T-cell (primary cell): Measurements from ENCODE around the gene TWIST2. TPM values are rescaled to one million over a fixed set of nuclear protein-coding genes. Genes with fewer than 3 reads are reported as not detected.
A peak's percentile ranks its signal among the peaks of the same experiment; 100 is the strongest.

Experiments
- ATAC-seq, 4 experiments: fragments of 200-7000 bp in 3 of 4; fragments of 150-1000 bp in 1 of 4; cut with Tn5 transposase; replicated peaks in 1 of 4; 1 replicate in 3 of 4; 2 replicates in 1 of 4; pipeline ENCODE4 v1.10.0; 2021; ENCODE audit warnings: moderate library complexity in 3 of 4, mild to moderate bottlenecking in 2 of 4, moderate number of reproducible peaks in 1 of 4
- CTCF ChIA-PET, 2 donors: fragments of 300-600 bp; sonication (Branson Sonifier 250); formaldehyde crosslinking; loops; one replicate each; lab custom pipeline; 2022; ENCODE audit warnings: antibody characterized with exemption in 2 of 2; lab: Charles Lee
- POLR2A ChIA-PET, 2 donors: fragments of 300-600 bp; sonication (Branson Sonifier 250); formaldehyde crosslinking; loops; one replicate each; lab custom pipeline; 2022; ENCODE audit warnings: antibody characterized with exemption in 2 of 2; lab: Charles Lee
- DNase-seq, 35 experiments: peaks; one replicate each; pipeline versions ENCODE4 v3.0.0 to v3.0.0-alpha.2; 2013 to 2023
- H3K27ac ChIP-seq: one replicate; pipeline ENCODE4 v1.5.1; 2013; ENCODE audit warnings: low read length
- H3K27me3 ChIP-seq, 2 experiments: replicated peaks in 1 of 2; 1 replicate in 1 of 2; 2 replicates in 1 of 2; pipeline versions ENCODE4 v1.6.1 to v1.7.0; 2013; ENCODE audit warnings: low read length in 1 of 2, mixed read lengths in 1 of 2; ENCODE audit not compliant: control insufficient read depth in 2 of 2, insufficient read depth in 2 of 2; ENCODE audit errors: extremely low read depth in 1 of 2
- H3K36me3 ChIP-seq, 2 donors: 1 replicate in 1 of 2; 2 replicates in 1 of 2; pipeline versions ENCODE4 v1.6.1 to v1.7.0; 2013; ENCODE audit warnings: low read length in 1 of 2; ENCODE audit not compliant: control insufficient read depth in 2 of 2, insufficient read depth in 1 of 2; ENCODE audit errors: extremely low read depth in 1 of 2
- H3K4me1 ChIP-seq, 2 experiments: 1 replicate in 1 of 2; 2 replicates in 1 of 2; pipeline versions ENCODE4 v1.6.1 to v1.7.0; 2013; ENCODE audit warnings: low read length in 2 of 2, mixed read lengths in 1 of 2; ENCODE audit not compliant: insufficient read depth in 2 of 2, control insufficient read depth in 1 of 2; ENCODE audit errors: extremely low read depth in 1 of 2
- H3K4me3 ChIP-seq, 2 donors: 1 replicate in 1 of 2; 2 replicates in 1 of 2; pipeline versions ENCODE4 v1.5.1 to v1.7.0; 2013; ENCODE audit warnings: mild to moderate bottlenecking in 2 of 2, low read length in 1 of 2, moderate library complexity in 1 of 2; ENCODE audit not compliant: control insufficient read depth in 1 of 2; ENCODE audit errors: extremely low read depth in 1 of 2
- H3K9me3 ChIP-seq: 2 replicates; pipeline ENCODE4 v1.7.0; 2013
- H3K27ac Mint-ChIP-seq, 2 donors: one replicate each; pipeline ENCODE4 v1.8.0; 2020 to 2021; ENCODE audit warnings: mild to moderate bottlenecking in 2 of 2, mixed read lengths in 2 of 2
- H3K27me3 Mint-ChIP-seq, 2 donors: one replicate each; pipeline ENCODE4 v1.8.0; 2021 to 2022; ENCODE audit warnings: mixed read lengths in 2 of 2
- H3K36me3 Mint-ChIP-seq: one replicate; pipeline ENCODE4 v1.8.0; 2021; ENCODE audit warnings: mixed read lengths
- H3K4me1 Mint-ChIP-seq, 3 donors: one replicate each; pipeline ENCODE4 v1.8.0; 2020 to 2022; ENCODE audit warnings: mixed read lengths in 3 of 3, mild to moderate bottlenecking in 1 of 3
- H3K4me3 Mint-ChIP-seq, 3 donors: one replicate each; pipeline ENCODE4 v1.8.0; 2020 to 2022; ENCODE audit warnings: mild to moderate bottlenecking in 3 of 3, mixed read lengths in 3 of 3, moderate library complexity in 3 of 3
- H3K9me3 Mint-ChIP-seq, 3 donors: one replicate each; pipeline ENCODE4 v1.8.0; 2020 to 2022; ENCODE audit warnings: mixed read lengths in 3 of 3
- WGBS: methylation state at CpG from one replicate; pipeline ENCODE4 v1.1.5; 2013; ENCODE audit warnings: missing lambda C conversion rate; ENCODE audit not compliant: insufficient coverage; 5-methylcytosine and 5-hydroxymethylcytosine counted together
- total RNA-seq, 35 experiments: library from RNA in 6 of 35; stranded (reverse) in 6 of 35; fragments of 120-200 nt in 1 of 35; gene quantifications; one replicate each; pipeline versions ENCODE4 v1.2.1 to v1.2.4 and lab custom pipeline; 2013 to 2026

Gene TWIST2
- total RNA-seq, 5 donors from 2014 or later (not counting 1 experiment from before 2014, with no cell fraction given), result not detected

DNA sequence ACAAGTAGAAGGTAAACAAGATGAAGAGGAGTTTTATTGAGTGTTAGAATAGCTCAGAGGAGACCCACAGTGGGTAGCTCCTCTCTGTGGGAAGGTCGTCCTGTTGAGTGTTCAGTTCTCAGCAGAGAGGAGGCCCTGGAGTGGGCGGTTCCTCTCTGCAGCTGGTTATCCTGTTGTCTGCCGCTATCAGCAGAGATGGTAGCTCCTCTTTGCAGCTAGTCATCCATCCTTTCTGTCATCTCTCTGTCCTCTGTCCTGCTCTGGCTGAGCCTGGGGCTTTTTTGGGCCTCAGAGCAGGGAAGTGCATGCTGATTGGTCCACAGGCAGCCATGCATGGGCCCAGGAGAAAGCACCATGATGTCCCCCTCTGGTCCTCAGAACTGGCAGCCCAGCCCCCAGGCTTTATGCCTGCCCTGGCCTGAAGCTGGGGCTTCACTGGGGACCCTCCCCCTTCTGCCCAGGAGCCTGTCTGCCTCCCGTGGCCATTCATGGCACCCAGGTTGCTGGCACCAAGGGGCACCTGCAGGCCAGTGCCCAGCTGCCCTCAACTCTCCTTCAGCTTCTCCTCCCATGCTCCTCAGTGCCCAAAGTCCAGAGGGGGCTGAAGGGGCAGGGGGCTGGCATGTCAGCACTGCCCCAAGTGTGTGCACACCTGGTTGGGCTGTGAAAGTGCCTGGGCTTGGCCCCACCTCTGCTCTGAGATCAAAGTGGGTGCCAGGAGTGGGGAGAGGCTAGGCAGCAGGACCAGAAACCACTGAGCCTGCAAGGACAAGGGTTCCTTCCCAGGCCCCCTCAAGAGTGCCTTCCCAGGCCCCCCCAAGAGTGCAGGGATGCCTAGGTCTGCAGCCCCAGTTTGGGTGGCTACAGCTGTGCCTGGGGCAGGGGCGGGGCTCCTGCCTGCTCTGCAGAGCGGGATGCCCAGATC lies 98.7 kb downstream of the TWIST2 start:
- WGBS, result 82% methylated on average over 5 of the region's 6 CpGs
- peak in 1 of 35 experiments; percentile 13 for DNase-seq
- CTCF ChIA-PET, result no interaction called here

DNA sequence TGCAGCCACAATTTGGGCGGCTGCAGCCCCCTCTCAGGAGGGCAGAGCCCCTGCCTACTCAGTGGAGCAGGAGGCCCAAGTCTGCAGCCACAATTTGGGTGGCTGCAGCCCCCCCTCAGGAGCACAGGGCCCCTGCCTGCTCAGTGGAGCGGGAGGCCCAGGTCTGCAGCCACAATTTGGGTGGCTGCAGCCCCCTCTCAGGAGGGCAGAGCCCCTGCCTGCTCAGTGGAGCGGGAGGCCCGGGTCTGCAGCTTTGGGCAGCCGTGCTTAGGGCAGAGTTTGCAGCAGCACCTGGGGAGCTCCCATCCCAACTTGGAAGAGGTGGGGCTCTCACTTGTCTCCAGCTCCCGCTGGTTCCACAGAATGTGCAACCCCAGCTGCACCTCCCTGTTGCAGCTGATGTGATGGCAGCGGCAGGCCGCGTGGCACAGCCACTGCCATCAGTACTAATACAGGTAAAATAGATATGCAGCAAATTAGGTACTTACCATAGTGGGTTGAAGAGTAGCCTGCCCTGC lies 99.4 kb downstream of the TWIST2 start:
- H3K27ac Mint-ChIP-seq, result no peak overlapping the region
- H3K27me3 ChIP-seq, result peaks cover 0 to 25% of the 10 kb centered on the region in 2 experiments
- WGBS, result 80% methylated on average over 5 of the region's 9 CpGs
- ATAC-seq (no peak), DNase-seq (no peak)
- H3K27me3 Mint-ChIP-seq, result peaks cover 4 to 8% of the 10 kb centered on the region in 2 donors
- ChIA-PET CTCF (no interaction called here), POLR2A (no interaction called here)
- H3K36me3 ChIP-seq, result no peaks in the 10 kb centered on the region
- H3K4me3 Mint-ChIP-seq, result no peak overlapping the region
- H3K36me3 Mint-ChIP-seq, result no peaks in the 10 kb centered on the region
- no peak overlapping the region for H3K4me3 ChIP-seq
- H3K9me3 ChIP-seq, result no peaks in the 10 kb centered on the region
- no peak overlapping the region for H3K27ac ChIP-seq
- peaks cover 6 to 12% (median 11%) of the 10 kb centered on the region in 3 donors for H3K4me1 Mint-ChIP-seq
- no peaks in the 10 kb centered on the region for H3K9me3 Mint-ChIP-seq
- peaks cover 0 to 12% of the 10 kb centered on the region in 2 experiments for H3K4me1 ChIP-seq

More for the DNA sequence above, 98.7 kb downstream of the TWIST2 start:
- Histone ChIP-seq H3K27ac (no peak overlapping the region), H3K4me1 (peaks cover 0 to 12% of the 10 kb centered on the region in 2 experiments), H3K4me3 (no peak overlapping the region), H3K27me3 (peaks cover 0 to 25% of the 10 kb centered on the region in 2 experiments), H3K36me3 (no peaks in the 10 kb centered on the region), H3K9me3 (no peaks in the 10 kb centered on the region)
- no peaks in the 10 kb centered on the region for H3K9me3 Mint-ChIP-seq
- H3K27ac Mint-ChIP-seq, result no peak overlapping the region
- peaks cover 4 to 5% of the 10 kb centered on the region in 2 donors for H3K27me3 Mint-ChIP-seq
- H3K4me1 Mint-ChIP-seq, result peaks cover 6 to 12% (median 11%) of the 10 kb centered on the region in 3 donors
- H3K4me3 Mint-ChIP-seq, result no peak overlapping the region
- no peaks in the 10 kb centered on the region for H3K36me3 Mint-ChIP-seq
- POLR2A ChIA-PET, result no interaction called here
- no peak for ATAC-seq

DNA sequence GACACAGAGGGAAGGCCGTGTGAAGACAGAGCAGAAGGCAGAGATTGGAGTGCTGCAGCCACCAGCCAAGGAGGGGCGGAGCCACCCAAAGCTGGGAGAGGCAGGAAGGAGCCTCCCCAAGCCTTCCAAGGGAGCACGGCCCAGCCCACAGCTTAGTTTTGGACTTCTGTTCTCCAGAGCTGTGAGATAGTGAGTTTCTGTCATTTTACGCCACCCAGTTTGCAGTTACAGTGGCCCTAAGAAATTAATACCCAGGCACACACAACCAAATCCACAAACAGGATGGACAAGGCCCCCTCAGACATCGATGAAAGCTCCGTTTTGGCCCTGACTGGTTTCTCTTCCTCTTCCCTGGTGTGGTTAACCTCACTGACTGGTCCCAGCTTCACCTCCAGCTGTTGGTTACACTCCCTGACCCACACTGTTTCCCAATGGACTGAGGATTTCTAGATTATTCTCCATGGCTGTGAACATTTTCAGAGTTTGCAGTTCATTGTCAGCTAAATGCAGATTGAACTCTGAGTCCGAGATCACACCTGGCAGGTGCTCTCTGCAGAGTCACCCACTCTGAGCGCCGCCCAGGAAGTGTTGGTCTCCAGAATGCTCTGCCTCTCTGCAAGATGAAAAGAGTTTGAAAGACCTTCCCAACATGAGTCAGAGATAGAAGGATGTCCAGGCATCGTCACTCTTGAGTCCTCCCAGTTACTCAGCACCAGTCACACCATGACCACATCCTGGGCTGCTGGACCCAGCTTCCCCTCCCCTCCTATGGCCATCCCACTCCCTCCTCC lies 100.2 kb downstream of the TWIST2 start:
- peak in 2 of 4 experiments; percentile 26 to 46 for ATAC-seq
- Mint-ChIP-seq H3K4me1 (peaks cover 6 to 12% (median 11%) of the 10 kb centered on the region in 3 donors), H3K27ac (peak overlapping the region in 1 of 2 donors; percentile 12), H3K9me3 (no peaks in the 10 kb centered on the region), H3K27me3 (peaks cover under 1 to 8% of the 10 kb centered on the region in 2 donors), H3K4me3 (no peak overlapping the region), H3K36me3 (no peaks in the 10 kb centered on the region)
- ChIA-PET CTCF (interaction anchor here in 1 of 2 donors (0.6 kb wide), 2 partner anchors 17 to 546 kb away, joined by 3 read pairs; no protein-coding TSS in a partner anchor), POLR2A (interaction anchor here in 1 of 2 donors (0.5 kb wide), 1 partner anchor 21 kb away, joined by 3 read pairs; no protein-coding TSS in a partner anchor)
- H3K4me1 ChIP-seq, result peaks cover 0 to 12% of the 10 kb centered on the region in 2 experiments
- H3K4me3 ChIP-seq, result no peak overlapping the region
- no peak overlapping the region for H3K27ac ChIP-seq
- DNase-seq, result peak in 1 of 35 experiments; percentile 10
- 32% methylated on average over 5 of the region's 10 CpGs for WGBS
- H3K9me3 ChIP-seq, result no peaks in the 10 kb centered on the region
- no peaks in the 10 kb centered on the region for H3K36me3 ChIP-seq
- H3K27me3 ChIP-seq, result peaks cover 0 to 25% of the 10 kb centered on the region in 2 experiments

DNA sequence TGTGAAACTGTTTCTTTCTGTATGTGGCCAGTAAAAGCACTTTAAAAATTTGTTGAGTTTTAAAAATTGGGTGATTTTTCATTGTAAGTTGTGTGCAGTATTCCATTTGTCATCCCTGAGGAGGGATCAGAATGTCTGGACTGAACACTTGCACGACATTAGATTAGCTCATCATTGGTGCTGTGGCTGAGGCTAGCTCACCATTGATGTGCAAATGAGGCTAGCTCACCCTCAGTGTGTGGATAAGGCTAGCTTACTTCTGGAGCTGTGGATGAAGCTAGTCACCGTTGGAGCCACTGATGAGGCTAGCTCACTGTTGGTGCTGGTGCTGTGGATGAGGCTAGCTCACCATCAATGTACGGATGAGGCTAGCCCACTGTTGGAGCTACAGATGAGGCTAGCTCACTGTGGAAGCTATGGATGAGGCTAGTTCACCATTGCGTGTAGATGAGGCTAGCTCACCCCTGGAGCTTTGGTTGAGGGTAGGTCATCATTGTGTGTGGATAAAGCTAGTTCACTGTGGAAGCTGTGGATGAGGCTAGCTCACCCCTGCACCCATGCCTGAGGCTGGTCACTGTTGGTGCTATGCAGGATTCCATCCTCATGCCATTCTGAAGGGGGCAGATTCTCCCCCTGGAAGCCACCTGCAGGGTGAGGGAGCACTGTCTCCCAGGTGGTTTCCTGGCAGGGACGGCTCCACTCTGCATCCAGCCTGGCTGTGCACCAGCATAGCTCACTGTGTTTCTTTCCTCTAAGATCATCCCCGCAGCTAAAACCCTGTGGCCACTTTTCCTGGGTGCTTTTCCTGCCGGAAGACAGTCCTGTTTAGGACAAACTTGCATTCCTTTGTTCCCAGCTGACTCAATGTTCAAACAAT lies 101.1 kb downstream of the TWIST2 start:
- no peak for DNase-seq
- no peak overlapping the region for H3K27ac ChIP-seq
- Mint-ChIP-seq H3K4me1 (peaks cover 6 to 12% (median 11%) of the 10 kb centered on the region in 3 donors), H3K36me3 (no peaks in the 10 kb centered on the region), H3K4me3 (no peak overlapping the region), H3K27me3 (peaks cover 3 to 10% of the 10 kb centered on the region in 2 donors), H3K9me3 (no peaks in the 10 kb centered on the region), H3K27ac (no peak overlapping the region)
- H3K36me3 ChIP-seq, result no peaks in the 10 kb centered on the region
- POLR2A ChIA-PET, result no interaction called here
- peaks cover 0 to 12% of the 10 kb centered on the region in 2 experiments for H3K4me1 ChIP-seq
- CTCF ChIA-PET, result interaction anchor here in 1 of 2 donors (0.6 kb wide), 2 partner anchors 17 to 545 kb away, joined by 3 read pairs; no protein-coding TSS in a partner anchor
- WGBS, result 69% methylated on average over 6 of the region's 7 CpGs
- ATAC-seq, result no peak
- H3K4me3 ChIP-seq, result no peak overlapping the region
- H3K9me3 ChIP-seq, result no peaks in the 10 kb centered on the region
- H3K27me3 ChIP-seq, result peaks cover 0 to 21% of the 10 kb centered on the region in 2 experiments

DNA sequence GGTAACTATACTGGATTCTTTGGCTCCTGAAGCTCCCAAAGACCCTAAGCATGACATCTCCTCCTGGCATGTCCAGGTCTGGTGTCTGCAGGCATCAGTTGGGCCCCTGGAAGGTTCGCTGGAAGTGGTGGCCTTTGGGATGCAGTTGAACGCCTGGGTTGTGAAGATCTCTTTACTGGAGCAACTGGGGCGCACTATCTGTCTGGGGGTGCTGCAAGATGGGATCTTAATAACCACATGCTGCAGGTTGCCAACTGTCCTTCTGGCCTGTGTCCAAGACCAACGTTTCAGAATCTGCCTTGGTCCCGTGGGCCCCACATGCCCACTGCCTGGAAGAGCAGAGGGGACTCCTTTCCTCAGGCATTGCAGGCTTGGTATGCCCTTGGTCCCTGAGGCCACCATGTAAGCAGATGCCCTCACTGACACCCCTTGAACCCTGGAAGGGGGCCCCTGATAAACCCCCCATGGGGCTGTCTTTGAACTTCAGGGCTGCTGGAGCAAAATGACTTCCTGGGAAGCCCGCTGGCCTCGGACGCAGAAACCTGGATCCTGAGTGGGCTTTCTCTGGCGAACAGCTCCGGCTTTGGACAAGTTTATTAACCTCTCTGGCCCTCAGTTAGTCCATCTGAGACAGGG lies 101.9 kb downstream of the TWIST2 start:
- peaks cover 0 to 19% of the 10 kb centered on the region in 2 experiments for H3K27me3 ChIP-seq
- no peak overlapping the region for H3K4me3 ChIP-seq

More for the DNA sequence above, 101.9 kb downstream of the TWIST2 start:
- H3K36me3 ChIP-seq, result no peaks in the 10 kb centered on the region
- ChIA-PET POLR2A (no interaction called here), CTCF (no interaction called here)
- Mint-ChIP-seq H3K4me3 (no peak overlapping the region), H3K9me3 (no peaks in the 10 kb centered on the region), H3K27ac (no peak overlapping the region), H3K27me3 (peaks cover 6 to 11% of the 10 kb centered on the region in 2 donors), H3K4me1 (peaks cover 6 to 12% (median 11%) of the 10 kb centered on the region in 3 donors), H3K36me3 (no peaks in the 10 kb centered on the region)
- DNase-seq (no peak), ATAC-seq (no peak)
- no peaks in the 10 kb centered on the region for H3K9me3 ChIP-seq
- H3K4me1 ChIP-seq, result peaks cover 0 to 12% of the 10 kb centered on the region in 2 experiments
- H3K27ac ChIP-seq, result no peak overlapping the region
- 67% methylated on average over 10 of the region's 10 CpGs for WGBS
